CD4-positive, alpha-beta T cell treated with Interleukin-17A for 1 hour (primary cell): ENCODE results near the gene ZFR.
"Not testable (repeated sequence)": the region's sequence is repeated elsewhere in the genome, so short reads cannot be mapped to it uniquely, and the experiment has no call there.

ENCODE experiments used
- DNase-seq: peaks from one replicate; pipeline ENCODE4 v3.0.0-alpha.2; 2020

ZFR gene

DNA sequence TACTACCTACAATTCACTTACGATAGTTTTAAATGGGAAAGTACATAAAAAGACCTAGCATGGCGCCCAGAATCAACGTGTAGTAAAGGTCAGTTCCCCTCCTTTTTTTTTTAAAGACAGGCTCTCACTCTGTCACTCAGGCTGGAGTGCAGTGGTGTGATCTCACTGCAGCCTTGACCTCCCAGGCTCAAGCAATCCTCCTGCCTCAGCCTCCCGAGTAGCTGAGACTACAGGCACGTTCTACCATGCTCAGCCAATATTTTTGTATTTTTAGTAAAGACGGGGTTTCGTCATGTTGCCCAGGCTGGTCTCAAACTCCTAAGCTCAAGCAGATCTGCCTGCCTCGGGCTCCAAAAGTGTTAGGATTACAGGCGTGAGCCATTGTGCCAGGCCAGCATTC lies 91.1 kb downstream of the ZFR start:
- DNase-seq, result no peak

DNA sequence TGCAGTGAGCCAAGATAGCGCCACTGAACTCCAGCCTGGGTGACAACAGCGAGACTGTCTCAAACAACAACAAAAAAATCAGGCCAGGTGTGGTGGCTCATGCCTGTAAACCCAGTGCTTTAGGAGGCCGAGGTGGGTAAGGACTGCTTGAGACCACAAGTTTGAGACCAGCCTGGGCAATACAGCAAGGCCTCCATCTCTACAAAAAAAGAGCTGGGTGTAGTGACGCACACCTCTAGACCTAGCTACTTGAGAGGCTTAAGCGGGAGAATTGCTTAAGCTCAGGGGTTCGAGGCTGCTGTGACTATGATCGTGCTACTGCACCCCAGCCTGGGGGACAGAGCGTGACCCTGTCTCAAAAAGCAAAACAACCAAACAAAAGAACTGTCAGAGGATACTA lies 91.9 kb downstream of the ZFR start:
- DNase-seq, result no peak

DNA sequence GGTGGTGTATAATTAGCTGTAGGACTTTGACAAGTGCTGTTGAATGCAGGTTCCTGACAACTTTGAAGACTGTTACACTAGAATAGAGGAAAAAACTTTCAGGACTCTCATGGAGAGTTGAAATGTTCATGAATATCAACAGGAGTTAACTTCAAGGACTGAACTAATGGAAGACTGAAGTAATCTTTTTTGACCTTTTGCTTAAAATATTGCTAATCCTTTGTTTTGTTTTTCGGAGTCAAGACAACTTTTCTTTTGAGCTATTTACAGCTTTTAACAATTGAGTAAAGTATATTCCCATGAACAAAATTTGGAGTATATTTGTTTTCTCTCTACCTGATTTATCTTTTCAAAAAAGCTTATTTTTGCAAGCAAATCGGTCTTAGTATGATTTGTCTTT lies 97.7 kb downstream of the ZFR start:
- no peak for DNase-seq

DNA sequence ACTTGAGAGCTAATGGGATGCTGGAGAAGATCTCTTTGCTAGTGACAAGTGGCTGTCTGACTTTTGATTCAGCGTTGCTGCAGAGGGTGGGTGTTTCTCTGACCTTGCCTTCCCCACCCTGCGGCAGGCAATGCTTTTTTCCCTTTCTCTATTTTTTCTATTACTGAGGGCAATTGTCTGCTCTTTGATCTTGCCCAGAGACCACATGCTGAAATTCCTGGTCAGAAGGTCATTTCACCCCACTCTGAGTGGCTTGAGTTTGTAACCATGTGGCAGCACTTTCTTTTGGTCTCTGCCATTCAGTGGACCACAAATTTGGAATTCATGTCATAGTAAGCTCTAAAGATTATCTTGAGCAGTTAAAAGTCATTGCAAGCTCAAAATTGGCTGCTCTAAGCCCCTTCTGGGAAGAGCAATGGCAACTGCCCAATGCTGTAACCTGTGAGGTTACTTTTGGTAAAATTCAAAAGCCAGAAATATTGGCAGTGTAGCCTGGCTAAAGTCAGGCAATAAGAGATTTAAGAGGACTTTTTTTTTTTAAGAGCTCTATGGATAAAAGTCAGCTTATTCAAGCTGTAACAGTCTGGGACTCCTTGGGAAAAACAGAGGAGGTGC lies 101.4 kb downstream of the ZFR start:
- no peak for DNase-seq

DNA sequence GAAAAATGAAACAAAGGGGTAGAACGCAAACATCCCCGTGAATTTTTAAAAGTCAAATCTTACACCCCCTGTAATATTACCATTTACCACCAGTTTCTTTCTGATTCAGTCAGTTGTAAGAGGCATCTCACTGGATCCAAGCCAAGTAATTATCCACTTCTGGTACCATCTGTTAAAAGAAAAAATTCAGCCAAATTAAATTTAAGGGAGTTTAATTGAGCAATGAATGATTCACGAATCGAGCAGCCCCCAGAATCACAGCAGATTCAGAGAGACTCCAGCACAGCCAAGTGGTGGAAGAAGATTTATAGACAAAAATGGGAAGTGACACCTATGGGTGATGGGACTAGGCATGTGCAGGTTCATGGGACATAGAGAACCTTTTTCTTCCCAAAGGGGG lies 101.9 kb downstream of the ZFR start:
- DNase-seq, result no peak

DNA sequence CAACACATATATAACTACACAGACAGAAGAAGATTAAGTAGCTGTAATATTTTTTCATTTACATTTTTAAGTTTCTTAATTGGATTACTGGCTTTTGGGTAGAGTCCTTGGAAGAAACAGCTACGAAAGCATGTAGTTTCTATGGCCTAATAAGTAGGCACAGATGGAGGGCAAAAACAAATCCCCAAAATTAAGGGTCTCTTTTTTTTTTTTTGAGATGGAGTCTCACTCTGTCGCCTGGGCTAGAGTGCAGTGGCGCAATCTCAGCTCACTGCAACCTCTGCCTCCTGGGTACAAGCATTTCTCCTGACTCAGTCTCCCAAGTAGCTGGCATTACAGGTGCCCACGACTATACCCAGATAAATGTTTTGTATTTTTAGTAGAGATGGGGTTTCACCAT lies 104.7 kb downstream of the ZFR start:
- DNase-seq, result no peak

DNA sequence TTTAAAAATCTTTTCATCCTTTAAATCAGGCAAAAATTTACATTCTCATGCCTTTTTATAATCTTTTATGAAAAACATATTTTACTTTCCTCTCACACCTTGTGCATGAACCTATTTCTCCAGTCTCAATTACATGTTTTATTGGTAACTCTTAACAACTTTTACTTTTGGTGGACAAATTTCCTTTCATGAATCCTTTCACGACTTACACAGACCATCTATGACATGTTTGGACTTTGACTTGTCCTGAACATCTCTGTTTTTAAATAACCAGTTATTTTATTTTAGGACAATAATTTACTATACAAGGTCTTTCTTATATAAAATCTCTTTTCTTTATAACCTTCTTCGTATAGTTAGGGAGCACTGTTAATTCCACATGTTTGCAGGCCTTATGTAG lies 105.3 kb downstream of the ZFR start:
- no peak for DNase-seq

DNA sequence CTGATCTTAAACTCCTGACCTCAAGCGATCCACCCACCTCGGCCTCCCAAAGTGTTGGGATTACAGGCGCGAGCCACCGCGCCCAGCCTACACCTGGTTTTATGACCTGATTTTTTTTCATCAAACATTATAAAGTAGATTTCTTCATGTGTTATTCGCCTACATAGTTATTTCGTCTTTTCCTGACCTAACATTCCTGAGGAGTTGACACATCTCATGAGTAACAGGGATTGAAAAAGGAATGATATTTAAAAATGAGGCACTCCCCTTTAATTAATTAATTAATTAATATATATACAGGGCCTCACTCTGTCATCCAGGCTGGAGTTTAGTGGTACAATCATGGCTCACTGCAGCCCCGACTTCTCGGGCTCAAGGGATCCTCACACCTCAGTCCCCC lies 111.6 kb downstream of the ZFR start:
- DNase-seq, result no peak

DNA sequence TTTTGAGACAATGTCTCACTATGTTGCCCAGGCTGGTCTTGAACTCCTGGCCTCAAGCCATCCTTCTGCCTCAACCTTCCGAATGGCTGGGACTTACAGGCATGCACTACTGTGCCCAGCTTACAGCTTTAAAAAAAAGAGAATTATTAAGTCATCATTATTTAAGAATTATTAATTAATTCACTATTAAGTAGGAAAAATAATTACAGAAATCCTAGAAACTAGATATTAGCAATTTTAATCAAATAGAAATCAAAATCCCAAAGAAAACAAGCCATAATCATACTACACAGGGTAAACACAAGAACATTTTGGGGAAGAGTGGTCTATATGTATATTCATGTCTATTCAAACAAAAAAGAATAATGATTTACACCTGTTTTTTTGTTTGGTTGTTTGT lies 112.2 kb downstream of the ZFR start:
- no peak for DNase-seq

DNA sequence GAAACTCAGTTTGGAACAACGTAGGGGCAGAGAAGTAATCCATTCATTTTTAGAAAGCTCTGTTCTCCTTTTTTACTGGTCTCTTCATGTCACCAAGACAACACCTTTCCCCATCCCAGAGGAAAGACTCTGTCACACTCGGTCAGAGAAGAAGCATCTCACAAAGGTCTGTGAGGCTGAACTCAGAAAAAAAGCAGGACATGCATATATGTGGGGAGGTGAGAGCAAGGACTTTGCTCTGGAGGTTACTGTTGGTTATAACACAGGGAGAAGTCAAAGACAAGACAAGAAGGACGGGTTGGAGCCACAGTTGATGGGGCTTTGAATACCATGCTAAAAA lies 112.6 kb downstream of the ZFR start:
- DNase-seq, result no peak

DNA sequence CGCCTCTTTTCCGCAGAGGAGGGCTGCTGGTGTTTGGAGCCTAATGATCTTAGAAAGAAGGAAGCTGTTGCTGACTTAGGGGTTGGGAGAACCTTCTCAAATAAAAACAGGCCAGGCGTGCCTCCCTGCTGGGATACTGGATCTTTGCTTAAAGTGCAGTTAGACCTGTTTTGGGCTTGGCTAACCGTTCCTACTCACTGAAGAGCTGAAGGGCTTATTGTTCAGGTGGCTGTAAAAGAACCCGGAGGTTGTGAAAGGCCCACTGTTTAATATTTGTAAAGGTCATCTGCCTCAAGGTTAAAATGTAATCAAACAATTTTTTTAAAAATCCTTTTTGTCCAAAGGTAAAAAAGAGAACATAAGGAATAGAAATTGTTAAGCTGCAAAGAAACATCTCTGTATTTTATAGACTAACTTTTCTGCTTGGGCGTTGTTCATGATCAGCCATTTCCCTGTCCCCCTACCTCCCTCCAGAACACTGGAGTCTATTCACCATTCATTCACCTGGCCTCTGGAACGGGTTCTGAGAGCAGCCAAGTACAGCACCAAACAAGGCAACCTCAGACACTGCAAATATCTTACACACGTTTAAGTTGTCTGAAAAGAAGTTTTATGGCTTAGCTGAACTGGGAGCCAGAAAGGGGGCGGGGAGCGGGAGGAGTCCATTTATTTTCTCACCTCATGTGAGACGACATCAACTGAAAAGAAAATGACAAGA lies 113.2 kb downstream of the ZFR start:
- DNase-seq, result no peak

DNA sequence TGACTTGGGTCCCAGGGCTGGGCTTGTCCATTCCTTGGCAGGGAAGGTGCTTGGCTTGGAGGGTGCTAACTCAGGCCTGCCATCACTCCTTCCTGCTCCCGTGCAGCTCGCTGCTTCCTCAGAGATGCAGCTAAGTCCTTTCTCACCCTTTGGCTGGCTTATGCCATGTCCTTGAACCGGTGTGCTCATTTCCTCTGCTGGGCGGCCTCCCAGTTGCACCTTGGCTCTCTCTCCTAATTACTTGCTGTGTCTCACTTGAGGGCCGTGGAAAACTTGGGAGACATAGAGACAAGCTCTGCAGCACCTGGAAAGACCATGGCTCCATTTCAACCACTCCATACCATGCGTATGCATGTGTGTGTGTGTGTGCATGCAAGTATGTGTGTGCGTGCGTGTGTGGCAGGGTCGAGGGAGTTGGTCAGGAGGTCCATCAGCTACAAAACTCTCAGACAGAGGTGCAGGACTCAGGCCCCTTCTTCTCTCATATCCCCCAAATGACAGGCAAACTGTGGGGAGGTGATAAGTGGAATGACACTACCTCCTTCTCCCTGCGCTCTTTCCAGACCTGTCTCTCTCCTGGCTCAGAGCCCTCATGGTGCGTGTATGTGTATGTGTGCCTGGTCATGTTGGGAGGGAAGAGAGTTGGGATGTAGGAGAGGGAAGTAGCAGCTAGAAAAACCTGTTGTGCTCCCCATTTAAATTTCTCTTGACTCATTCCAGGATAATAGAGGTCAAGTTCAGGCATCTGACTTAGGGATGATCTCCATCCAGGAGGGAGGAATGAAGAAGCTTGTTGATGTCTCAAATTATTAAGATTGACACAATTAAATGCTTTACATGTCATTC lies 114.2 kb downstream of the ZFR start:
- DNase-seq, result no peak

DNA sequence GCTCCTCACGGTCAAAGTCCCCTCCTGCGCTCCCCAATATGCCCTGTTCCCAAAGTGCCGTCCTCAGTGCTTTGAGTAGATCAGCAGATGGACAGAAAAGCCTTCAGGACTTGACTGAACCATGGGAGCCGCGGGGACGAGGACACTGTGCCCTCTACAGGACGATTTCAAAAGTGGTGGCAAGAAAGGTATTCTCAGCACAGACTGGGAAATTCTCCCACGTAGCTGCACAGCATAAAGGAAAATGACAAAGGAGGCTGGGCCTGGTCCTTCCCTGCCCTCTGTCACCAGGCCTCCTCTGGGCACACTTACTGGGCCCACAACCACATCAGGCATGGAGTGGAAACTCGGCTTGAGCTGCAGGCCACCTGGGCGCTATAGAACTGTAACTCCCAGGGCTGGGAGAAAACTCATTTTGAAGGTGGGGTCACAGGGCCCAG lies 115.1 kb downstream of the ZFR start:
- DNase-seq, result peak; percentile 70

DNA sequence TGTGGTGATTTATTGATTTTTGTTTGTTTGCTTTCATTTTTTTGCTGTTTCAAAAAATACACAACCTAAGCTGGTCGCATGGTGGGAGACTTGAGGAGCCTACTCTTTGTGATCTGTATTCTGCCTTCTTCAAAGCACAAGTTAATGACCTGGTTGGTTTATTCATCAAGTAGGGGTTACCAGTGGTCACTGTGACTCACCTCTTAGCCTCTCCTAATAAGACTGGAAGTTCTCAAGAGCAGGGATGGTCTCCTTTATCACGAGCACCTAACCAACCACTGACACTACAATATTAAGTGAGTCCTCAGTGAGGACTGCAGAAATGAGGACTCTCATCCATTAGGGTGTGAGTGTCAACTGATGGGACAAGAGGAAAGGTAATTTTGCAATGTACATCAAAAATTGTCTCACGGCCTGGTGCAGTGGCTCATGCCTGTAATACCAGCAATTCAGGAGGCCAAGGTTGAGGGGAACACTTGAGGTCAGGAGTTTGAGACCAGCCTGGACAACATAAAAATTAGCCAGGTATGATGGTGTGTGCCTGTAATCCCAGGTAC lies 118.2 kb downstream of the ZFR start:
- DNase-seq, result no peak

DNA sequence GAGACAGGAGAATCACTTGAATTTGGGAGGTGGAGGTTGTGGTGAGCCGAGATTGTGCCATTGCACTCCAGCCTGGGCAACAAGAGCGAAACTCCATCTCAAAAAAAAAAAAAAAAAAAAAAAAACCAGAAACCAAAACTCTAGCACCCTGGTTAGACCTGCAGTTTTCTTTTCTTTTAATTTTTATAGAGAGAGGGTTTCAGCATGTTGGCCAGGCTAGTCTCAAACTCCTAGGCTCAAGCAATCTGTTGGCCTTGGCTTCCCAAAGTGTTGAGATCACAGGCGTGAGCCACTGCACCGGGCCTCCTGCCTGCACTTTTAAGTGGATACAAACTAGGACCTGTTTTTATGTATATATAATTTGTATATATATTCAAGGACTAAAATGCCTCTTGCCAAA lies 118.9 kb downstream of the ZFR start:
- DNase-seq, result no peak

DNA sequence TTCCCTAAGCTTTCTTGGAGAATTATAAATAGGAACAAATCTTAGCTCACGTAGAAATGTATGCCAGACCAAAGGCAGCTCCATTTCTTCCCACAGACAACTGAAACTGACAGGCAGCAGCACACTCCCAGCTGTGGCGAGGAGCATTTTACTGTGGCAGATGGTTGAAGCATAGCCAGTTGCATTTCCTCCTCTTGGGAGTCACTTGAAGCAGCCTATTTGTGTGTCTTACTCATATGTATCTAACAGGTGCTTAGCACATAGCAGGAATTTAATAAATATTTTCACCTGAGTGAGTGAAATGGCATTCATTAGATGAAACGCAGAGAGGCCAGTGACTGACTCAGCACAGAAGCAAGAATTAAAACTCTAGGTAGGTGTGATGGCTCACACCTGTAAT lies 119.5 kb downstream of the ZFR start:
- DNase-seq, result no peak

DNA sequence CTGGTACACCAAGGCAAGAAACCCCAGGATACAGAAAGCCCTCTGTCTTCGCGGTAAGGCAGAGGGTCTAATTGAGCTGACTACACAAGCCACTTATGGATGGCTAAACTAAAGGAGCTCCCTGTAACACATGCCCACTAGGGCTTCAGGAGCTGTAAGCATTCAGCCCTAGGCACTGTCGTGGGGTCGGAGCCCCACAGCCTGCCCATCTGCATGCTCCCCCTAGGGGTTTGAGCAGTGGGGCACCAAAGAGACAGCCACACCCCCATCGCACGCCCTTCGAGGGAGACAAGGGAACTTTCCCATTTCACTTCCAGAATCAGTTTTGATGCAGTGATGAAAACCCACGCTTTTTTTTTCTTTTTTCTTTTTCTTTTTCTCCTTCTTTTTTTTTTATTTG lies 120.8 kb downstream of the ZFR start:
- no peak for DNase-seq

DNA sequence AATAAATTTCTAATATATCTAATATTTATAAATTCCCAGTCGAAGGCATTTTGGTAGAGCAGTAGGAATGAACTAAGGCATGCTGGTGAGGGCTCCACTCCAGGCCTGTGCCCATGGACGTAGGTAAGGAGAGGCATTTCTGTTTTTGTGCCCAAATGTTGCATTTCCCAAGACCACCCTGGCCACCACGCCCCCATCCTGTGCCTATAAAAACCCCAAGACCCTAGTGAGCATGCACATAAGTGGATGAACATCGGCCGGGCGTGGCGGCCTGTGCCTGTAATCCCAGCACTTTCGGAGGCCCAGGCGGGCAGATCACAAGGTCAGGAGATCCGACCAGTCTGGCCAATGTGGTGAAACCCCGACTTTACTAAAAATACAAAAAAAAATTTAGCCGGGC lies 121.7 kb downstream of the ZFR start:
- no peak for DNase-seq

DNA sequence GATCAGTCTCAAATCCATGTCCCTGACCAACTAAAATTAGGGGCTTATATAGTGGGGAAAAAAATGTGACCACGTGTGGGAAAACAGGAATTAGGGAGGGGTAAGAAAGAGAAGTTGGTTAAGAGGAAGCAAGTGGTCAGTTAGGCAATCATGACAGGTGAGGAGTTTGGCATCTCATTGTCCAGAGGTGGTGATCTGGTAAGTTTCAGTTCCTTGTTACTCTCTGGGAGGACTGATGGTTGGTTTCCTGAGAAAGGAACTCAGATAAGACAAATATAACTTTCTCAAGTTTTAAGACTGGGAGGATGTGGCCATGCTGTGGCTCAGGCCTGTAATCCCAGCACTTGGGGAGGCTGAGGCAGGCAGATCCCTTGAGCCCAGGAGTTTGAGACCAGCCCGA lies 122.8 kb downstream of the ZFR start:
- not testable (repeated sequence) for DNase-seq

DNA sequence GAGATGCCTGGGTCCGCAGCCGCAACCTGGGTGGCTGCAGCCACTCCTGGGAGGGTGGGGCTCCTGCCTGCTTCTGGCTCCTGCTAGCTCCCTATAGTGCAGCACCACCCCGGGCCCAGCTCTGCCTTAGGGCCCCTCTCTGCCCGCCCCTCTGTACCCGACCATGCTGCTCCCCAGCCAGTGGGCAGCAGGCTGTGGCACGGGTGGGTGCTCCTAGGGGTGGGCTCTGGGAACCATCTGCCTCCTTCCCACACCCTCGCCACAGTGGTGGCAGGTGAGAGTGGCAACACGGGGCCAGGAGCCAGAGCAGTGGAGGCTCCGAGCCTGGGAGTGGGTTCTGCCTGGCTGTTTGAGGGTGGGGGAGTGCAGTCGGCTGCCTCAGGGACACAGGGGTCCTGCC lies 124.0 kb downstream of the ZFR start:
- no peak for DNase-seq

DNA sequence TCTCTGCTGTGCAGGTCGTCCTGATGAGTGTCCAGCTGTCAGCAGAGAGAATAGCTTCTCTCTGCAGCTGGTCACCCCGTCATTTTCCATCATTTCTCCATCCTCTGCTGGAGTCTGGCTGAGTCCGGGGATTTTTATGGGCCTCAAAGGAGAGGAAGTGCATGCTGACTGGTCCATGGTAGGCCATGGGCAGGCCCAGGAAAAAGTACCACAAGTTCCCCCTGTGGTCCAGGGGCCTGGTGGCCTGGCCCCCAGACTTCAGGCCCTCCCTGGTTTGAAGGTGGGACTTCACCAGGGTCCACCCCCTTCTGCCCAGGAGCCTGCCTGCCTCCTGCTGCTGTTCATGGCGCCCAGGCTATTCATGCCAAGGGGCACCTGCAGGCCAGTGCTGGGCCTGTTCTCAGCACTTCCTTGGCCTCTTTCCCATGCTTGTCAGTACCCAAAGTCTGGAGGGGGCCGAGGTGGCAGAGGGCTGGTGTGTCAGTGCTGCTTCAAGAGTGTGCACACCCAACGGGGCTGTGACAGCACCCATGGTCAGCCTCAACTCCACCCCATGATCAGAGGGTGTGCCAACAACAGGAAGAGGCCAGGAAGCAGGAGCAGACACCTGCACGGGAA lies 124.5 kb downstream of the ZFR start:
- DNase-seq, result no peak

DNA sequence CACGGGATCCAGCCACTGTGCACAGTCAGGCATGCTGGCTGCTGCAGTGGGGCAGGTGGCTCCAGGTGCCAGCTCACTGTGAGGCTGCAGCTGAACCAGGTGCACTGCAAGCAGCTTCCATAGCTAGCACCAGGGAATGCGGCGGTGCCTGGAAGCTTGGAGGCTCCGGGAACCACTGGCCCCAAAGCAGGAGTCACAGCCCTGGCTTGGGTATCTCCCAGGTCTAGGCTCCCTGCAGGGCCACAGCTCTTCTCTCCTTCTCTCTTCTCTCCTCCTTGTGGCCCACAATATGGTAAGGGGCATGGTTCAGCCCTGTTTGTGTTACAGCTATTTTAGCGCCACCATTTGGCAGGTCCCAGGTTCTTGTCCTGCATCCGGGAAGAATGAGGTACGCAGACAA lies 125.1 kb downstream of the ZFR start:
- no peak for DNase-seq

DNA sequence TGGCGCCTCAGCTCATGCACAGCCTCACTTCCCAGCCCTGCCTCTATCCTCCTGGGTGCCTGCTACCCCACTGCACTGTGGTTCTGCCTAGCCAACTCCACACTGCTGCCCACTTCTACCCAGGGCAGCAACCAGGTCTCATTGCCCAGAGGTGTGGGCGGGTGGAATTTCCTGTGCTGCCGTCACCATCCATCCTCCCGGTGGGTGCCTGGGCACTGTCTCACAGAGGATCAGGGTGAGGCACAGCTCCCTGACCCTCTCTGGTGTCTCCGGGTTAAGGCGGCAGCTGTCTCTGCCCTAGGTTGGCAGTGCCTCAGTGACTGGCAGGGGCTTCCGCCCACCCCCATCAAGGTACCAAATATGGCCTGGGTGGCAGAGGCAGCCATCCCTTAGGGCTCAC lies 127.5 kb downstream of the ZFR start:
- no peak for DNase-seq
